Measurements from ENCODE around the gene ATP1B1. TPM values are rescaled to one million over a fixed set of nuclear protein-coding genes. Genes with fewer than 3 reads are reported as not detected.

Gene ATP1B1
- total RNA-seq, 1 experiment from 2014 or later = 40.7 TPM

DNA sequence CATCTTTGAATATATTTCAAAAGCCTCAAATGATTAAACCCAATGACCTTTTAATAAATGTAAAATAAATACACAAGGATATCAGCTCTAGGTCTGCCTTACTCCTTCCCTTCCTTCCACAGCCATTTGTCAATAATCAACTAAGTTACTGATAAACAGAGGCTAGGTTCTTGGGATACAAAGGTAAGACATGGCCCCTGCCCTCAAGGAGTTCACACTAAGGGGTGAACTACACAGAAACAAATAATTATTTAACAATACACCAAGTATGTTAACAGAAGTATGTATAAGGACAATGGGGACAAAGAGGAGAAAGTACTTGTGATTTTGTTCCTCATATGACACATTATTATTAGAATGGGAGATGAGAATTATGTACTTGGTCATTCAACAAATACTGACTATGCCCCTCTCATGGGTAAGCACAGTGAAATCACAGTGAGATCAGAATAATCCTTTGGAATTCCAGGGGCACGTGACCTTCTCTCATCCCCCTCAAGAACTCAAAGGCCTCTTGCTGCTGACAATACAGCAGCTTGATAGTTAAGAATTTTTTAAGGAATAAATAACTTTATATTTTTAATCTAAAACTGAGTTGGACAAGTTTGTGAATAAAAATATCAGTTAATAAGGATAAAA is 40.2 kb downstream of the ATP1B1 start:
- H3K27me3 Mint-ChIP-seq (ENCODE audit: low read depth) = no peaks in the 10 kb centered on the region
- POLR2A ChIA-PET = no interaction called here
- CTCF ChIA-PET = no interaction called here
- TF ChIP-seq GTF2I (CRISPR knock-in tag; conservative IDR thresholded peaks at IDR 0.05) (no peak), ZNF121 (CRISPR knock-in tag; IDR thresholded peaks at IDR 0.05) (no peak)
- TF ChIP-seq, protein P1, sequence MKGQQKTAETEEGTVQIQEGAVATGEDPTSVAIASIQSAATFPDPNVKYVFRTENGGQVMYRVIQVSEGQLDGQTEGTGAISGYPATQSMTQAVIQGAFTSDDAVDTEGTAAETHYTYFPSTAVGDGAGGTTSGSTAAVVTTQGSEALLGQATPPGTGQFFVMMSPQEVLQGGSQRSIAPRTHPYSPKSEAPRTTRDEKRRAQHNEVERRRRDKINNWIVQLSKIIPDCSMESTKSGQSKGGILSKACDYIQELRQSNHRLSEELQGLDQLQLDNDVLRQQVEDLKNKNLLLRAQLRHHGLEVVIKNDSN (CRISPR knock-in tag; IDR thresholded peaks at IDR 0.05) = peak; percentile 39; the same call in 1 of the 2 replicates
- TF ChIP-seq, protein P2, sequence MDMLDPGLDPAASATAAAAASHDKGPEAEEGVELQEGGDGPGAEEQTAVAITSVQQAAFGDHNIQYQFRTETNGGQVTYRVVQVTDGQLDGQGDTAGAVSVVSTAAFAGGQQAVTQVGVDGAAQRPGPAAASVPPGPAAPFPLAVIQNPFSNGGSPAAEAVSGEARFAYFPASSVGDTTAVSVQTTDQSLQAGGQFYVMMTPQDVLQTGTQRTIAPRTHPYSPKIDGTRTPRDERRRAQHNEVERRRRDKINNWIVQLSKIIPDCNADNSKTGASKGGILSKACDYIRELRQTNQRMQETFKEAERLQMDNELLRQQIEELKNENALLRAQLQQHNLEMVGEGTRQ (CRISPR knock-in tag; IDR thresholded peaks at IDR 0.05) = peak; percentile 47; the same call in 1 of the 2 replicates
- H3K4me3 Mint-ChIP-seq = no peak overlapping the region
- DNase-seq (ENCODE audit: low spot score) (no peak), ATAC-seq (no peak)
- H3K9me3 Mint-ChIP-seq = no peaks in the 10 kb centered on the region
- no peaks in the 10 kb centered on the region for H3K36me3 Mint-ChIP-seq
- H3K27ac Mint-ChIP-seq = no peak overlapping the region
- H3K4me1 Mint-ChIP-seq = peaks cover 3% of the 10 kb centered on the region; the same call in 1 of the 2 replicates

DNA sequence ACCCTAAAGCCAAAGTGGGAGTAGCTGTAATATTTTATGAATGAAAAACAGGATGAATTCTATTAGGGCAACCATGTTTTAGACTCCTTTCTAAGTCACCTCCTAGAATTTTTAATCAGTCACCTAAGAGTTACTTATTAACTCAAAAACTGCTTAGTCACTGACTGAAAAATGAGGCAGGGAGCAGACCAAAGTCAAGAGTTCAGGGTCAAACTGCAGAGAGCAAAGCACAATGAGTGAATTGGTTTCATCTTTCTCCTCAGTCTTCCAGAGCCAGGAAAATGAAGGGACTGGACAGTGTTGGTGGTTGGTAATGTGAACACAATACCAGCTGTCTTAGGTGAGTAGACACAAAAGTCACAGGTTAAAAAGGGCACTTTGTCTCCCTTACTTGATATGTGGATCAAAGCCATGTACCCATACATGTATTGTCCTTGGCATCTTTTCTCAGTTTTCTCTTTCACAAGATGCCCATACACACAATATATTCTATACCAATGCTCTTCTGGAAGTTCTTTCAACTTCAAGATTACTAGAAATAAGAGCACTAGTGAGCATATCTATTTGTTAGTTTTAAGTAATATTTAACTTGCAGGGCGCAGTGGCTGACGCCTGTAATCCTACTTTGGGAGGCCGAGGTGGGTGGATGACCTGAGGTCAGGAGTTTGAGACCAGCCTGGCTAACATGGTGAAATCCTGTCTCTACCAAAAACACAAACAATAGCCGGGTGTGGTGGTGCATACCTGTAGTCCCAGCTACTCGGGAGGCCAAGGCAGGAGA is 42.2 kb downstream of the ATP1B1 start:
- H3K27ac Mint-ChIP-seq = 0 out of 2 replicates have a peak overlapping the region, but pooled peaks have one; percentile 19
- CTCF ChIA-PET = no interaction called here

More for the DNA sequence above, 42.2 kb downstream of the ATP1B1 start:
- ATAC-seq (no peak), DNase-seq (ENCODE audit: low spot score) (no peak)
- Mint-ChIP-seq H3K27me3 (ENCODE audit: low read depth) (no peaks in the 10 kb centered on the region), H3K9me3 (no peaks in the 10 kb centered on the region), H3K36me3 (no peaks in the 10 kb centered on the region), H3K4me1 (no peaks in the 10 kb centered on the region), H3K4me3 (no peak overlapping the region)
- POLR2A ChIA-PET = no interaction called here
- no peak for TF ChIP-seq ZNF671 (CRISPR knock-in tag; IDR thresholded peaks at IDR 0.05)
- no peak for TF ChIP-seq JAZF1 (CRISPR knock-in tag; IDR thresholded peaks at IDR 0.05)
- no peak for TF ChIP-seq JUN (CRISPR knock-in tag; IDR thresholded peaks at IDR 0.05)
- TF ChIP-seq, protein P3, sequence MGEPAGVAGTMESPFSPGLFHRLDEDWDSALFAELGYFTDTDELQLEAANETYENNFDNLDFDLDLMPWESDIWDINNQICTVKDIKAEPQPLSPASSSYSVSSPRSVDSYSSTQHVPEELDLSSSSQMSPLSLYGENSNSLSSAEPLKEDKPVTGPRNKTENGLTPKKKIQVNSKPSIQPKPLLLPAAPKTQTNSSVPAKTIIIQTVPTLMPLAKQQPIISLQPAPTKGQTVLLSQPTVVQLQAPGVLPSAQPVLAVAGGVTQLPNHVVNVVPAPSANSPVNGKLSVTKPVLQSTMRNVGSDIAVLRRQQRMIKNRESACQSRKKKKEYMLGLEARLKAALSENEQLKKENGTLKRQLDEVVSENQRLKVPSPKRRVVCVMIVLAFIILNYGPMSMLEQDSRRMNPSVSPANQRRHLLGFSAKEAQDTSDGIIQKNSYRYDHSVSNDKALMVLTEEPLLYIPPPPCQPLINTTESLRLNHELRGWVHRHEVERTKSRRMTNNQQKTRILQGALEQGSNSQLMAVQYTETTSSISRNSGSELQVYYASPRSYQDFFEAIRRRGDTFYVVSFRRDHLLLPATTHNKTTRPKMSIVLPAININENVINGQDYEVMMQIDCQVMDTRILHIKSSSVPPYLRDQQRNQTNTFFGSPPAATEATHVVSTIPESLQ (CRISPR knock-in tag; IDR thresholded peaks at IDR 0.05) = no peak
- no peak for TF ChIP-seq KAT7 (CRISPR knock-in tag; IDR thresholded peaks at IDR 0.05; ENCODE audit: borderline replicate concordance)
- TF ChIP-seq, protein P4, sequence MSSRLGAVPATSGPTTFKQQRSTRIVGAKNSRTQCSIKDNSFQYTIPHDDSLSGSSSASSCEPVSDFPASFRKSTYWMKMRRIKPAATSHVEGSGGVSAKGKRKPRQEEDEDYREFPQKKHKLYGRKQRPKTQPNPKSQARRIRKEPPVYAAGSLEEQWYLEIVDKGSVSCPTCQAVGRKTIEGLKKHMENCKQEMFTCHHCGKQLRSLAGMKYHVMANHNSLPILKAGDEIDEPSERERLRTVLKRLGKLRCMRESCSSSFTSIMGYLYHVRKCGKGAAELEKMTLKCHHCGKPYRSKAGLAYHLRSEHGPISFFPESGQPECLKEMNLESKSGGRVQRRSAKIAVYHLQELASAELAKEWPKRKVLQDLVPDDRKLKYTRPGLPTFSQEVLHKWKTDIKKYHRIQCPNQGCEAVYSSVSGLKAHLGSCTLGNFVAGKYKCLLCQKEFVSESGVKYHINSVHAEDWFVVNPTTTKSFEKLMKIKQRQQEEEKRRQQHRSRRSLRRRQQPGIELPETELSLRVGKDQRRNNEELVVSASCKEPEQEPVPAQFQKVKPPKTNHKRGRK (CRISPR knock-in tag; IDR thresholded peaks at IDR 0.05; ENCODE audit: borderline replicate concordance) = no peak
- no peak for TF ChIP-seq FOXP1 (CRISPR knock-in tag; IDR thresholded peaks at IDR 0.05; ENCODE audit: borderline replicate concordance)
- TF ChIP-seq, protein P5, sequence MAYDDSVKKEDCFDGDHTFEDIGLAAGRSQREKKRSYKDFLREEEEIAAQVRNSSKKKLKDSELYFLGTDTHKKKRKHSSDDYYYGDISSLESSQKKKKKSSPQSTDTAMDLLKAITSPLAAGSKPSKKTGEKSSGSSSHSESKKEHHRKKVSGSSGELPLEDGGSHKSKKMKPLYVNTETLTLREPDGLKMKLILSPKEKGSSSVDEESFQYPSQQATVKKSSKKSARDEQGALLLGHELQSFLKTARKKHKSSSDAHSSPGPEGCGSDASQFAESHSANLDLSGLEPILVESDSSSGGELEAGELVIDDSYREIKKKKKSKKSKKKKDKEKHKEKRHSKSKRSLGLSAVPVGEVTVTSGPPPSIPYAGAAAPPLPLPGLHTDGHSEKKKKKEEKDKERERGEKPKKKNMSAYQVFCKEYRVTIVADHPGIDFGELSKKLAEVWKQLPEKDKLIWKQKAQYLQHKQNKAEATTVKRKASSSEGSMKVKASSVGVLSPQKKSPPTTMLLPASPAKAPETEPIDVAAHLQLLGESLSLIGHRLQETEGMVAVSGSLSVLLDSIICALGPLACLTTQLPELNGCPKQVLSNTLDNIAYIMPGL (CRISPR knock-in tag; IDR thresholded peaks at IDR 0.05) = no peak
- no peak for TF ChIP-seq NR1H2 (CRISPR knock-in tag; IDR thresholded peaks at IDR 0.05)
- TF ChIP-seq TCF7 (CRISPR knock-in tag; IDR thresholded peaks at IDR 0.05; ENCODE audit: low read depth) = no peak
- no peak for TF ChIP-seq MYBL2 (CRISPR knock-in tag; IDR thresholded peaks at IDR 0.05)
- TF ChIP-seq, protein P6, sequence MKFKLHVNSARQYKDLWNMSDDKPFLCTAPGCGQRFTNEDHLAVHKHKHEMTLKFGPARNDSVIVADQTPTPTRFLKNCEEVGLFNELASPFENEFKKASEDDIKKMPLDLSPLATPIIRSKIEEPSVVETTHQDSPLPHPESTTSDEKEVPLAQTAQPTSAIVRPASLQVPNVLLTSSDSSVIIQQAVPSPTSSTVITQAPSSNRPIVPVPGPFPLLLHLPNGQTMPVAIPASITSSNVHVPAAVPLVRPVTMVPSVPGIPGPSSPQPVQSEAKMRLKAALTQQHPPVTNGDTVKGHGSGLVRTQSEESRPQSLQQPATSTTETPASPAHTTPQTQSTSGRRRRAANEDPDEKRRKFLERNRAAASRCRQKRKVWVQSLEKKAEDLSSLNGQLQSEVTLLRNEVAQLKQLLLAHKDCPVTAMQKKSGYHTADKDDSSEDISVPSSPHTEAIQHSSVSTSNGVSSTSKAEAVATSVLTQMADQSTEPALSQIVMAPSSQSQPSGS (CRISPR knock-in tag; IDR thresholded peaks at IDR 0.05; ENCODE audit: borderline replicate concordance, low read depth) = no peak
- no peak for TF ChIP-seq MXD4 (CRISPR knock-in tag; IDR thresholded peaks at IDR 0.05; ENCODE audit: borderline replicate concordance)

Measured in WTC11 (cell line).